ENCODE results near the gene LMBR1L.
"Not testable (repeated sequence)": the region's sequence is repeated elsewhere in the genome, so short reads cannot be mapped to it uniquely, and the experiment has no call there.

LMBR1L gene

GRCh38 chr12:49084438-49084837 is 26.2 kb downstream of the LMBR1L start:
- no peak for DNase-seq

GRCh38 chr12:49079793-49080192 is 30.9 kb downstream of the LMBR1L start:
- no peak for DNase-seq

GRCh38 chr12:49070971-49071370 is 39.7 kb downstream of the LMBR1L start:
- no peak for DNase-seq

GRCh38 chr12:49069507-49070346 is 40.9 kb downstream of the LMBR1L start, which contains the start of gene RHEBL1:
Gene RHEBL1, minus strand, starts transcription at chr12:49069979. Its CDS starts 194 bp downstream, at chr12:49069785.
- DNase-seq = peak; percentile 98 to 99

- DNase-seq = no peak
Measured at GRCh38 chr12:49068879-49069506, 41.7 kb downstream of the LMBR1L start.

GRCh38 chr12:49066120-49066519 is 44.5 kb downstream of the LMBR1L start:
- DNase-seq = no peak

GRCh38 chr12:49064767-49065152 is 45.9 kb downstream of the LMBR1L start:
- DNase-seq = no peak

- DNase-seq = not testable (repeated sequence)
Measured at GRCh38 chr12:49061916-49062315, 48.7 kb downstream of the LMBR1L start.

- DNase-seq = no peak
Measured at GRCh38 chr12:49061157-49061650, 49.4 kb downstream of the LMBR1L start.

- peak; percentile 87 to 88 for DNase-seq
Measured at GRCh38 chr12:49060237-49061156, 50.1 kb downstream of the LMBR1L start, which contains the start of gene KMT2D. Gene KMT2D, minus strand, starts transcription at chr12:49060794. Its CDS starts 5,470 bp downstream, at chr12:49055324.

- DNase-seq = no peak
Measured at GRCh38 chr12:49059299-49060171, 51.1 kb downstream of the LMBR1L start.

GRCh38 chr12:49059045-49059298 is 51.7 kb downstream of the LMBR1L start:
- no peak for DNase-seq

- DNase-seq = no peak
Measured at GRCh38 chr12:49058366-49059044, 52.1 kb downstream of the LMBR1L start.

GRCh38 chr12:49057888-49058287 is 52.8 kb downstream of the LMBR1L start:
- no peak for DNase-seq

- peak; percentile 18 to 56 for DNase-seq
Measured at GRCh38 chr12:49055978-49056754, 54.5 kb downstream of the LMBR1L start.

- no peak for DNase-seq
Measured at GRCh38 chr12:49055092-49055491, 55.6 kb downstream of the LMBR1L start.

GRCh38 chr12:49054524-49054923 is 56.1 kb downstream of the LMBR1L start:
- no peak for DNase-seq

GRCh38 chr12:49054096-49054495 is 56.6 kb downstream of the LMBR1L start:
- DNase-seq = no peak

GRCh38 chr12:49052451-49053208 is 58.0 kb downstream of the LMBR1L start:
- DNase-seq = no peak
